ENCODE results near the gene HEPH. TPM values are rescaled to one million over a fixed set of nuclear protein-coding genes. Genes with fewer than 3 reads are reported as not detected.
"Not testable (repeated sequence)": the region's sequence is repeated elsewhere in the genome, so short reads cannot be mapped to it uniquely, and the experiment has no call there.

HEPH gene
- total RNA-seq, 1 experiment from 2014 or later, result 33.6 TPM

DNA sequence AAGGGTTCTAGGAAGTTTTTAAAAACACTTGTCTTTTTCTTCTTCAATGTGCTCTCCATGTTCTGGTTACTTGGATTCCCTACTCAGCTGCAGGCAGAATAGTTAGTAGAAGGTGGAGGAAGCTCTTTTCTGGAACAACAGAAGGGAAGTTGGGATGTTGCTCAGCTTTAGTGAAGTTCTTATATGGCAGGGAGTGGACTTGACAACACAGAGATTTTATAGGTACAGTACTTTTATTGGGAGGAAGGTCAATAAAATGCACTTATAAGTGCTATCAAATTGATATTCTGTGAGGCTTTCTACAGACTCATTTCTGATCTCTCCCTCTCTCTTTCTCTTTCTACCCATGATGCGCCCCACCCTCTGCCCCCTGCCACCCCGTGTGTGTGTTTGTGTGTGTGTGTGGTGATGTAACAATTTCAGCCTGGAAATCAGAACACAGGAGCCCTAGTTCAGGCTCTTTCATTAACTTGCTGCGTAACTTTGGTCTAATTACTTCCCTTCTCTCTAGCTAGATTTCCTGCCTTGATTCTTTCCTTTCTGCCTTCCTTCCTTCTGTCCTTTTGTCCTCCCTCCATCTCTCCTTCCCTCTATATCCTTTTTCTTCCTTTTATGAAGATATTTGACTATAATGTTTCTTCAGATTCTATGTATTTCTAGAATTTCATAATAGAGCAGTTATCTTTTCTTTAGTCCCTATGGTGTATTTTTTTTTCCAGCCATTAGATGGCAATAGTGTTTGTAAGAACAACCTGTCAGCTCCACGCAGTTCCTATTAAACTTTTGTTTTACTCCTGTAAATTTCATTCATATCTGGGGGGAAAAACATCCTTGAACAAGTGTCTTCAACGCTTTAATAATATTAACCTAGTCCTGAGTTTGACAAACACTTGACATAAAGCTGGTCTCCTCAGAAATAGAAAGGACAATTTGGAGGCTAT, 37.1 kb downstream of the HEPH start:
- DNase-seq (ENCODE audit: low read depth), result peak; percentile 6

DNA sequence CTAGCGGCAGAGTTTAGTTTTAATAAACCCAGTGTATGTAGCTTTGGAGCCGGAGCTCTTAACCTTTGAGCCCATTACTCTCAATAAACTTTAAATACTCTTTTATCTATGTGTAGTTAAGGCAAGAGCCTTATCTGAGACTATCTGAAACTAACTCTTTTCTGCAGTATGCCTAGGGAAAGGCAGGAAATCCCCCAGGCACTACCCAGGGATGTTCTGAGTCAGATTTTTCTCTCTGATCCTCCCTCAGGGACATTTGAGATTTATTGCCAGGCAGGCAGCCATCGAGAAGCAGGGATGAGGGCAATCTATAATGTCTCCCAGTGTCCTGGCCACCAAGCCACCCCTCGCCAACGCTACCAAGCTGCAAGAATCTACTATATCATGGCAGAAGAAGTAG, 39.1 kb downstream of the HEPH start:
- no peak for DNase-seq (ENCODE audit: low read depth)

- DNase-seq (ENCODE audit: low read depth), result peak; percentile 72
Observed at GRCh38 chrX:66221856-66222255, 57.8 kb downstream of the HEPH start.

DNA sequence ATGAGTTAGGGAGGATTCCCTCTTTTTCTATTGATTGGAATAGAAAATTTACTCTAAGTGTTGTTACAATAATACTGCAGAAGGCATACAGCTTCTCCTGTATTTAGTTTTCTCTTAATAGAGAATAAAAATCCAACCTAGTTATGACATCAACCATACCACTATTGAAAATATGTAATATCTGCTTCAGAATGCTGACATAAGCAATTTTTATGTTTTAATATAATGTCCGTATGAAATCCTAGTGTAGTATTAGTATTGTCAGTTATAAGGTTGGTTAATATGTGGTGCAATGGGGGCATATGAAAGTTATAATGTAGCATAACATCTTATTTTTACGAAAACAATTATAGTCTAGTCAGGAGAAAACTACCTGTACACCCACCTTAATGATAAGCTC, 68.2 kb downstream of the HEPH start:
- no peak for DNase-seq (ENCODE audit: low read depth)

- DNase-seq (ENCODE audit: low read depth), result no peak
Observed at GRCh38 chrX:66233209-66233608, 69.2 kb downstream of the HEPH start.

GRCh38 chrX:66233904-66234303, 69.9 kb downstream of the HEPH start:
- not testable (repeated sequence) for DNase-seq (ENCODE audit: low read depth)

GRCh38 chrX:66255359-66255967, 91.4 kb downstream of the HEPH start:
- no peak for DNase-seq (ENCODE audit: low read depth)

- no peak for DNase-seq (ENCODE audit: low read depth)
Observed at GRCh38 chrX:66262807-66263206, 98.8 kb downstream of the HEPH start.

Other genes starting within 250 kb of the HEPH start
- not detected in 2 replicates for gene VSIG4, start 124.2 kb upstream of the HEPH start, total RNA-seq (2014; rRNA removed)